HFFc6 (cell line): Measurements from ENCODE around the gene RPS25. TPM values are rescaled to one million over a fixed set of nuclear protein-coding genes. Genes with fewer than 3 reads are reported as not detected.

Experiments used
- DNase-seq: peaks from one replicate; pipeline ENCODE4 v3.0.0-alpha.2; 2018
- H3K27ac Mint-ChIP-seq: 2 replicates; pipeline ENCODE4 v1.8.0; 2020; ENCODE audit warnings: mild to moderate bottlenecking, mixed read lengths
- H3K27me3 Mint-ChIP-seq: 2 replicates; pipeline ENCODE4 v1.8.0; 2021; ENCODE audit warnings: mild to moderate bottlenecking, moderate library complexity, mixed read lengths; ENCODE audit not compliant: insufficient read depth
- H3K36me3 Mint-ChIP-seq: 2 replicates; pipeline ENCODE4 v1.8.0; 2021; ENCODE audit warnings: low read depth, mixed read lengths
- H3K4me1 Mint-ChIP-seq: 2 replicates; pipeline ENCODE4 v1.8.0; 2020; ENCODE audit warnings: low read depth, mixed read lengths
- H3K4me3 Mint-ChIP-seq: 2 replicates; pipeline ENCODE4 v1.8.0; 2020; ENCODE audit warnings: mild to moderate bottlenecking, moderate library complexity, mixed read lengths
- H3K9me3 Mint-ChIP-seq: 2 replicates; pipeline ENCODE4 v1.8.0; 2020; ENCODE audit warnings: mild to moderate bottlenecking, mixed read lengths
- CTCF ChIP-seq: fragments of 200-600 bp; sonication (generic); IDR thresholded peaks from 2 replicates; pipeline ENCODE4 v1.5.0; 2021; ENCODE audit warnings: antibody characterized with exemption, mild to moderate bottlenecking
- total RNA-seq, 6 experiments: library from RNA; stranded (reverse); fragmentation: NEBNext Ultra II Directional; extraction: Animal tissue kit (Norgen Biotek cat#: 25700); gene quantifications; 2 replicates in 1 of 6; 3 replicates in 5 of 6; pipeline ENCODE4 v1.2.3, GENCODE V29; 2021

Gene RPS25
- total RNA-seq, 6 experiments from 2014 or later = 699 to 981 (median 857) TPM

DNA sequence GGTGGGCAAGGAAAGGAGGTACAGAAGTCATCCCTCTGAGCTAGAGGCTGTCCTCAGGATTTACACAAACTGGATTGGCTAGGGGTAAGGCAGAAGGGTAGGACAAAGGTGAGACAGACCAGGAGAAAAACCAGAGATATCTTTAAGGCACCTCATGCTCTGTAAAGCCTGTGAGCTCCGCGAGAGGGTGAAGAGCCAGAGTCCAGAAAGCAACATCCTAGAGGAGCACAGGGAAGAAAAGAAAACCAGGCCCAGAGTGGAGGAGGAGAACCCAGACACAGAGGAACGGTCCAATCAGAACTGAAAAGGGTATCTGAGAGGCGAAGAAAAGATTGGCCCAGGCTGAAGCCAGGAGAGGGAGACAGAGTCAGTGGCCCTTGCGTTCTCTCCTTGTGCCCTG lies 7.4 kb upstream of the RPS25 start:
- Mint-ChIP-seq H3K4me1 (peaks cover 32% of the 10 kb centered on the region), H3K4me3 (no peak overlapping the region), H3K27me3 (peaks cover 4% of the 10 kb centered on the region; the same call in 1 of the 2 replicates), H3K36me3 (peaks cover 22% of the 10 kb centered on the region), H3K9me3 (no peaks in the 10 kb centered on the region), H3K27ac (no peak overlapping the region)
- DNase-seq = no peak
- TF ChIP-seq CTCF = no peak

GRCh38 chr11:119025099-119025473 lies 6.9 kb upstream of the RPS25 start:
- H3K36me3 Mint-ChIP-seq = peaks cover 26% of the 10 kb centered on the region
- H3K27ac Mint-ChIP-seq = no peak overlapping the region

DNA sequence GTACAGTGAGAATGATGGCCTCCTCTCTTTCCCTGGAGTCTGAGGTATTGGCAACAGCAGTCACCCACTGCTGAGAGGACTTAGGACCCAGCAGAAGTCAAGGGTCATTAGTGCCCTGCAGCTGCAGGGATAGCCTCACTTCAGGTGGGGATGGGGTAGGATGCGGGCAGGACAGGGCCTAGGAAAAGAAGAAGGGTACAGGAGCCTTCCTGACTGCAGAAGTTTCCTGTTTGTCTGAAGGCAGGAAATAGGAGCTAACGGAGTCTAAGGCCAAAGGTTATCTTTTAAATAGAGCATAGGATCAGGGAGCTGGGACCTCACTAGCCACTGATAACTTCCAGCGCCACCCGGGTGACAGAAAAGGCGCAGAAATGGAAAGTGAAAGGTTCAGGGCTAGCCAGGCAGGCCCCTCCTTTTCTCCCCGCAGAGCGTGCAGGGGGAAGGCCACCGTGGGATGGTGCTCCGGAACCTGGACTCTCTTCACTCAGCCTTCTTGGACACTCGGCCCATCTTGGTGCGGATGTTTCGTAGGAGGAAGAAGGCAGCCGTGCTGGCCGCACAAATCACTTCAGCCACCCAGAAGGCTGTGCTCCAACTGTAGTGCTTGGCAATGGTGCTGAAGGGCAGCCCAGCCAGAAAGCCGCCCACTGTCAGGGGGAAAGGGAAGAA lies 6.4 kb upstream of the RPS25 start:
- peaks cover 4% of the 10 kb centered on the region; the same call in 1 of the 2 replicates for H3K27me3 Mint-ChIP-seq
- no peak overlapping the region for H3K4me3 Mint-ChIP-seq
- no peak for TF ChIP-seq CTCF
- no peak for DNase-seq
- peaks cover 31% of the 10 kb centered on the region for H3K36me3 Mint-ChIP-seq
- peaks cover 37% of the 10 kb centered on the region for H3K4me1 Mint-ChIP-seq
- no peaks in the 10 kb centered on the region for H3K9me3 Mint-ChIP-seq
- H3K27ac Mint-ChIP-seq = peak overlapping the region; percentile 31; the same call in 1 of the 2 replicates

More at GRCh38 chr11:119025099-119025473, 6.9 kb upstream of the RPS25 start:
- Mint-ChIP-seq H3K27me3 (peaks cover 4% of the 10 kb centered on the region; the same call in 1 of the 2 replicates), H3K9me3 (no peaks in the 10 kb centered on the region), H3K4me3 (no peak overlapping the region), H3K4me1 (peaks cover 36% of the 10 kb centered on the region)
- DNase-seq = no peak
- TF ChIP-seq CTCF = no peak

- H3K4me1 Mint-ChIP-seq = peaks cover 32% of the 10 kb centered on the region
- H3K36me3 Mint-ChIP-seq = peaks cover 31% of the 10 kb centered on the region
- no peak for TF ChIP-seq CTCF
- no peaks in the 10 kb centered on the region for H3K9me3 Mint-ChIP-seq
- H3K27ac Mint-ChIP-seq = peak overlapping the region; percentile 27
- no peak overlapping the region for H3K4me3 Mint-ChIP-seq
- peaks cover 4% of the 10 kb centered on the region; the same call in 1 of the 2 replicates for H3K27me3 Mint-ChIP-seq
- DNase-seq = no peak
These were observed 5.6 kb upstream of the RPS25 start for GRCh38 chr11:119023741-119024140.

DNA sequence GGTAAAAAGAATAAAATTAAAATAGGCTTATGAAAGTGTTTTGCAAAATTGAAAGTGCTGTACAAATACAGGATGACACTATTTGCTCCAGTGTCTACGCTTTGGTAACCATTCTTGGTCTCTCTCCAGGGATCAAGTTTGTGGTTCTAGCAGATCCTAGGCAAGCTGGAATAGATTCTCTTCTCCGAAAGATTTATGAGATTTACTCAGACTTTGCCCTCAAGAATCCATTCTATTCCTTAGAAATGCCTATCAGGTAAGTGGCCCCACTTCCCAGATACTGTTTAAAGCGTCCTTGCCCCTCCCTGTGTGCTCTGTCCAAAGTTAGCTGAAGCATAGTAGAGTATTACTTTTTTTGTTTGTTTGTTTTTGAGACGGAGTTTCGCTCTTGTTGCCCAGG lies 3.5 kb upstream of the RPS25 start:
- peaks cover 48% of the 10 kb centered on the region for H3K36me3 Mint-ChIP-seq
- H3K27ac Mint-ChIP-seq = no peak overlapping the region
- no peaks in the 10 kb centered on the region for H3K9me3 Mint-ChIP-seq
- no peak for TF ChIP-seq CTCF
- peaks cover 36% of the 10 kb centered on the region for H3K4me1 Mint-ChIP-seq
- no peak overlapping the region for H3K4me3 Mint-ChIP-seq
- no peak for DNase-seq
- H3K27me3 Mint-ChIP-seq = peaks cover 5% of the 10 kb centered on the region
